Superior temporal gyrus (tissue), 1 donor: Measurements from ENCODE around the gene DCAF15.
"Not testable (repeated sequence)": the region's sequence is repeated elsewhere in the genome, so short reads cannot be mapped to it uniquely, and the experiment has no call there.

Source experiments
- DNase-seq: peaks from one replicate; pipeline ENCODE4 v3.0.0-alpha.2; 2016; ENCODE audit errors: extremely low spot score

Gene DCAF15

GRCh38 chr19:13959962-13960862, 7.9 kb downstream of the DCAF15 start:
- no peak for DNase-seq

DNA sequence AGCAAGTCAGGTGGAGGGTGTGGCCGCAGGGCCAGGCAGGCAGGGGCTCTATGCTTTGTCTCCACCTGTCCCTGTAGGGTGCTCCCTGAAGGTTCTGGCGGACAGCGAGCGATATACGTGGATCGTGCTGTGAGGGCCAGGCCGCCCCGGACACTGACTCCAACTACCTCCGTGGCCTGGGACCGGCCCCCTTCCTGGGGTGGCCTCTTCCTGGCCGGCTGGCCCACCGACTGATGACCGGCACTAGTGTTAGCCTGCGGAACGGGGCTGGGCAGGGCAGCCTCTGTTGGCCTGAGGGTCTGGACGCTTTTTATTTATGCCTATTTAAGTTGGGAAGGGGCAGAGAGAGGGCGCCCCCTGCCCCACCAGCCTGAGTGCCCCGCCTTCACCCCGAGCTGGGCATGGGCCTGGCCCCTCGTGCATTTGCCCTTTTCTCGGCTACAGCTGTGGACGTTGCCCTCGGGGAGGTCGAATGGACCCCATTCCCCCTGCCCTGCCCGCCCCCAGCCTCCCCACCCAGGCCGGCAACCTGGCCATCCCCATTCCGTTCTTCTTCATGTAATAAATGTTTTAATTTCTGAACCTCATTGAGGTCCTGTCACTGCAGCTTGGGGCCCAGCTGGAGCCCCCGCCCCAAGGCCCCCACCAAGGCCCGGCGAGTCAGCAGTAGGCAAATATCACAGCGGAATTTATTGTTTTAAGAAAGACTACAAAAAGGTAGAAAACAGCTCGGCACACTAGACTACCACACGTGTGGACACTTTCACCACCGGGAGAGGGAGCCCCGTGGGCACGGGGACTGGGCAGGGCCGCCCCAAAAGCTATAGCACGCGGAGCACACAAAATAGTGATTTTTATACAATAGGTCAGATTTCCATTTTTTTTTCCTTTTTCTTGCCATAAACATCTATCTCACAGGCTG, 8.8 kb downstream of the DCAF15 start:
- no peak for DNase-seq

DNA sequence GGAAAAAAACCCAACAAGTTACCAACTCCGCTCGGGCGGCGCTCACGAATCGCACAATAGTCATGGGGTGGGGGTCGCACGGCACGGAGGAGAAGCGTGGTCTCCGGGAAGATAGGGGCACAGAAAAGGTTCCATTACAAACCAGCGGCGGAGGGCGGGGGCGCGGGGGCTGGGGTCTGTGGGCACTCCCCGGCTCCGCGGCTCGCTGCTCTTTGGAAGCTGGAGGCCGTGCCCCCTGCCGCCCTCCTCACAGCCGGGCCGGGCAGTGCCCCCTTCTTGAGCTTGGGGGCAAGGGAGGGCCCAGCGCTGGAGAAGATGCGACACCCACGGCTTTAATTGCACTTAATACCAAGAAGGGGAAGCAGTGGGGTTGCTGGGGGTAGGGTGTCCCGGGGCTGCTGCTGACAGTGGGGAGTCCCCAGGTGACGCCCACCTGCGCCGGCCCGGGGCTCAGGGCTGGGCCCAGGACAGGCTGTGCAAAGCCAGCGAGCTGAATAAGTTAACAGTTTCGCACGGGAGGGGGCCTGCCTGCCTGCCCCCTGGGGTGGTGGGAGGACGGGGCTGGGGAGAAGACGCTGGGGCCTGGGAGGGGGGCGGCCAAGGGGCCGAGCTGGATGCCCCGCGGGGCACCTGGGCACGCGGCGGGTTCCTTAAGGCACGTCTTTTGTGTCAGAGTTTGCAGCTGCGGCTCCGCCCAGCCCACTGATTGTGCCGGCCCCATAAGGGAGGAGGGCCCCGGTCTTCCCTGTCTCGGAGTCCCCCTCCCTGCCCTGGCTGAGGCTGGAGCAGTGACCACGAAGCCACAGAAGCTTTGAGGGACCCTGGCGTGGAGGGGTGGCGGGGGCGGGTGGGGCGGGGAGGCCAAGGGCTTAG, 9.8 kb downstream of the DCAF15 start:
- no peak for DNase-seq

DNA sequence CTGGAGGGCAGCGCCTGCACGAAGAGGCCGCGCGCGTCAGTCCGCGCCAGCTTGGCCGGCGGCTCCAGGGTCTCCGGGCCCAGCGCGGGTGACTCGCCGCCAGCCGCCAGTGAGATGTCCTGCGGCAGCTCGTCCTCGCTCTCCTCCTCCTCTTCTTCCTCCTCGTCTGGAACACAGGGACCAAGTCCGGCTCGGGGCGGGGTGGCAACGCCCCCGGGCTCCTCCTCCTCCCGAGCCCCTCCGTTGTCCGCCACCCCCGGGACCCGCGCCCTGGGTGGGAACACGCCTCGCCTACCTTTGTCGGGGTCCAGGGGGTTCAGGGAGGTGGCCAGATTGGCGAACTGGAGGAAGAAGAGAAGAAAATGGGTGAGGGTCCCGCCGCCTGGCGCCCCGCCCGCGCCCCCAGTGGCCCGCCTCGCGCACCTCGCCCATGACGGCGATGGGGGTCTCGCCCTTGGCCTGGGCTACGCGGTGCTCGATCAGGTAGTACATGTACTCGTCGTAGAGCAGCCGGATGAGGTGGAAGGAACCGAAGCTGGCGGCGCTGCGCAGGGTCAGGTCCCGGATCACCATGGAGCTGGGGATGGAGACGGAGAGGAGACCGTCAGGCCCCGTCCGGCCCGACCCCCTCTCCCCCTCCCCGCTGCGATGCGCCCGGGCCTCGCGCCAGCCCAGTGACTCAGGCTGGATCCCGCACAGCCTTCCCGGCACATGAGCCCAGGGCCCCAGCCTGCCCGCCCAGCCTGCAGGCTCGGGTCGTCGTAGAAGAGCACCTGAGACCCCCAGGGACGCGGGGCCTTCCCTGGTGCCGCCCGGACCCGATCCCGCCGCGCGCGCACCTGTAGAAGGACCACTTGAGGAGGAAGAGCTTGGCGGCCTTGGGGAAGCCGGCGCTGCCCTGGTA, 10.6 kb downstream of the DCAF15 start:
- no peak for DNase-seq

- DNase-seq = no peak
These were observed 11.3 kb downstream of the DCAF15 start for GRCh38 chr19:13963603-13964105.

DNA sequence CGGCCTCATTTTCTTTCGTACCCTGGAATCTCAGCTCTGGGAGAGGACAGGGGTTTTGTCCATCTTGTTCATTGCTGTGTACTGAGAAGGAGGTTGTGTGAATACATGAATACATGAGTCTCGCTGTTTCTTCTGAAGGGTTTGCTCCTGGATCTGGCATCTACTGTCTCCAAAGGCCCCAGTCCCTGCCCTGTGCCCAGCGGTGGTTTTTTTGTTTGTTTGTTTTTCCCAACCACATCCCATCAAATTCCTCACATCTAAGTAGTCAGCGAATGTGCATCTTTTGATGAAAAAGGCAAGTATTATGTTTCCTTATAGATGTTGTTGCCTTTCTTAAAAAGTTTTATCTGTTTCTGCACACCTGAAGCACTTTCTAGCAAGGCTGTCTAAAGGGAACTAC, 12.5 kb downstream of the DCAF15 start:
- no peak for DNase-seq

GRCh38 chr19:13965377-13965896, 13.1 kb downstream of the DCAF15 start:
- DNase-seq = no peak

DNA sequence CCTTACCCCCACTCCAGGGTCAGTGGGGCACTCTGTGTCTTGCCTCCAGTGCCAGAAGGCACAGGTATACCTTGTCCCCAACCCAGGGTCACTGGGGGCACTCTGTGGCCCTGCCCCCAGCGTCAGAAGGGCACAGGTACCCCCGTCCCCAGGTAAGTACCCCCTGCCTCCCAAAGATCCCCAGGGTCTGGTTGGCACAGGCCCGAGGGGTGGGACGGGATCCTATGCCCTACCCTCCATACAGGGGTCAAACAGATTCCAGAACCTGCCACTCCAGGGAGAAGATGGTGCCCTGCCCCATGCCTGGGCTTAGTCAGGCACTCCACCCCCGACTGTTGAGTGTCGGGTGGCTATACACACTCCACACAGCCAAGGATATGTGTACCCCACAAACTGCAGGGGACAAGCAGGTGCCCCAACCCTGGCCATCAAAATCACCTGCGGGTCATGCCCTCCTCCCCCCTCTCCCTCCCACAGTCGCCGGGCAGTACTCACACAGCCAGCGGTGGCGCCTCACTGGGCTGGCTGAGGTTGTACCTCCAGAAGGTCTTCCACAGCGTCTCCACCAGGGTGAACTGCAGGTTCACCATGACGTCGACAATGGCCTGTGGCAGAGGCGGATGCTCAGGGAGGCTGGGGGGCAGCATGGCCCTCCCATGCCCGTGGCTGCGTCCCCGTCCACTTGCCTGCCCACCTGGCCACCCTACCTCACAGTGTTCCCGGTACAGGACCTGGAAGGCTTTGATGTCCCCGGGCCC, 13.8 kb downstream of the DCAF15 start:
- DNase-seq = no peak

DNA sequence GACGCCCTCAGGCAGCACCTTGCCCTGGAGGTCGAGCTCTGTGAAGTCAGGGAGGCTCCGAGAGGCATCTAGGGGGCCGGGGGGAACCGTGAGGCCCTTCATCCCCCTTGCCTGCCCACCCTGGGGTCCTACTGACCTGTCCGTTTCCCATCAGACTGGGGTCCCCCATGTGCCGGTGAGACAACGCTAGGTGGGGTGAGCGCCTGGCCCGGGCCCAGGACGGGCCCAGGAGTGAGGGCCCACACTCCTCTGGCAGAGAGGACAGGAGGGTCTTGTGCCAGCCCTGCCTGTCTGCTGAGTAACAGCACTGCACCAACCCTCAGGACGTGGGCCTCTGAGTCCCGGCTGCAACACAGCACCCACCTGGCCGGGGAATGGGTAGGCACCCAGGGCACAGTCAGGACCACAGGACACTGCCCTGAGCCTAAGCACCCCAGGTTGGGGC, 14.4 kb downstream of the DCAF15 start:
- DNase-seq = no peak

- DNase-seq = not testable (repeated sequence)
These were observed 14.9 kb downstream of the DCAF15 start for GRCh38 chr19:13967206-13967605.

DNA sequence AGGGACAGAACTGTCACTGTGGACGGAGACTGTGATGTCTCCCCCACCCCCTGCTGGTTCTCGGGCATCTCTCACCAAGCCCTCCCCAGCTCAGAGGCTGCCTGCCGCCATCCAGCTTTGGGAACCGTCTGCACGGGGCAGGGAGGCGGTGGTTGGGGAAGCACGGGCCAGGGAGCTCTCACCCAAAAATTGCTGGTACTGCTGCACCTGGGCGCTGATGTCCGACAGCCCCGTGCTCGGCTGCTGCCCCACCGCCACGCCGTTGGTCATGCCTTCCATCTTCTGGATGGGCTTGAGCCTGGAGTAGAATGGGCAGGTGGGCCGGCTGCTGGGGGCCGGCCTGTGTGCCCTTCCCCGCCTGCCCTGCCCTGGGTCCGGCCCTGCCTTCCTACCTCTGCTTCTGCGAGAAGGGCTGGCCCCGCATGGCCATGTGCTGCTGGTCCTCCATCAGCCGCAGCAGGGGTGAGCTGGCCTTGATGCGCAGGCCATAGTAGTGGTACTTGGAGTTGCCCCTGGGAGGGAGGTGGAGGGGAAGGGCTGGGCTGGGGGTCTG, 16.1 kb downstream of the DCAF15 start:
- no peak for DNase-seq

- DNase-seq = no peak
These were observed 16.7 kb downstream of the DCAF15 start for GRCh38 chr19:13968999-13969398.

DNA sequence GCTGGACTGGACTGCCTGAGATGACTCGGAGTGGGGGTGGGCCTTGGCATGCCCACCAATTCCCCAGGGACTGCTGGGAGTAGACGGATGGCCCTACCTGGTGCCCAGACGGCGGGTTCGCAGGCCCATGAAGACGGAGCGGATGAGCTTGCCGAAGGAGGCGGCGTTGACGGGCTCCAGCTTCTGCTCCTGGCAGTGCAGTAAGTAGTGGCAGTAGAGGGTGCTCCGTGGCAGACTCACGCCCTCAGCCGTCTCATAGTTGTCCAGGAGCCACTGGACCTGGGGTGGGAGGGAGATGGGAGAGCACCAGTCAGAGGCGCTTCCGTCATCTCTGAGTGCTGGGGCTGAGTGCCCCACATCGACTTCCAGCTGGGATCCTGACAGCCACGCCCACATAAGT, 17.6 kb downstream of the DCAF15 start:
- DNase-seq = peak; percentile 18

- not testable (repeated sequence) for DNase-seq
These were observed 19.6 kb downstream of the DCAF15 start for GRCh38 chr19:13971868-13972267.

- no peak for DNase-seq
These were observed 20.3 kb downstream of the DCAF15 start for GRCh38 chr19:13972368-13973155.

- not testable (repeated sequence) for DNase-seq
These were observed 21.2 kb downstream of the DCAF15 start for GRCh38 chr19:13973479-13973878.

DNA sequence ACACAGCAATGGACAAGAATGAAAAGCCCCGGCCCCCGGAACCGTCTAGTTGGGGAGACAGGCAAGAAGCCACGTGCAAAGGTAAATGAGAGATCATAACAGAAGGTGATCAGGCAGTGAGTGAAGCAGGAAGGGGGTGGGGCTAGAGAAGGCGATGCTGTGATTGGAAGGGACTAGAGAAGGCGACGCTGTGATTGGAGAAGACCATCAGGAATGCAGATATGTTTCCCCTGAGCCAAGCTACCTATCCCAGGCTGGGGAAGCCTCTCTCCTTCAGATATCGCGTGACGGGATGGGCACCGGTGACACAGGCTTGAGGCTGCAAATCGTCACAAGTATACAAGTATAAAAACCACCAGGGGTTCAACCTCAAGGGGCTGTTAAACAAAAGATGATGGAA, 21.8 kb downstream of the DCAF15 start:
- DNase-seq = no peak

DNA sequence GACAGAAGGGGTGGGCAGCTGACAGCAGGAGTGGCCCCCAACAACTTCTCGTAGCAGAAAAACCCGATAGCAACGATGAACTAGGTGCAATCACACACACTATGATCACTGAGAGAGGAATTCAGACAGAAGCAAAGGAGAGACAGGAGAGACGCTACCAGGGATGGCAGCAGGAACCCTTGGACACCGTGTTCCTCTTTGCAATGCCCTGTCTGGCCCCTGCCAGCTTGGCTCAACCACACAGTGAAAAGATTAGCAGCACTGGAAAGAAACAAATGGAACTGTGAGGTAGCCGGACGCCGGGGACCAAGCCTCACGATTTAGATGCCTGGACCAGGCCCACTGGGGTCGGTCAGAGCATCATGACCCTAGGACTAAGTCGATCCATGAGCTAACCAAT, 23.6 kb downstream of the DCAF15 start:
- no peak for DNase-seq
